MM.1S (cell line): Measurements from ENCODE around the gene CERS6.
"Not testable (repeated sequence)": the region's sequence is repeated elsewhere in the genome, so short reads cannot be mapped to it uniquely, and the experiment has no call there.

Experiments used
- EZH2 ChIP-seq: fragments of 300-600 bp; sonication (generic); optimal IDR thresholded peaks from 2 replicates; pipeline ENCODE3; 2017; ENCODE audit warnings: low read depth, mild to moderate bottlenecking, antibody characterized with exemption, low read length, mixed read lengths
- EZH2phosphoT487 ChIP-seq: fragments of 300-600 bp; sonication (generic); IDR thresholded peaks from 2 replicates; pipeline ENCODE4 v1.6.1; 2018; ENCODE audit warnings: antibody characterized with exemption, low read length
- TF ChIP-seq, protein P1 (sequence below): fragments of 300-600 bp; sonication (generic); IDR thresholded peaks from 2 replicates; pipeline ENCODE4 v1.5.1; 2016; ENCODE audit warnings: antibody characterized with exemption, low read length, mixed read lengths

- TF ChIP-seq, protein P1, sequence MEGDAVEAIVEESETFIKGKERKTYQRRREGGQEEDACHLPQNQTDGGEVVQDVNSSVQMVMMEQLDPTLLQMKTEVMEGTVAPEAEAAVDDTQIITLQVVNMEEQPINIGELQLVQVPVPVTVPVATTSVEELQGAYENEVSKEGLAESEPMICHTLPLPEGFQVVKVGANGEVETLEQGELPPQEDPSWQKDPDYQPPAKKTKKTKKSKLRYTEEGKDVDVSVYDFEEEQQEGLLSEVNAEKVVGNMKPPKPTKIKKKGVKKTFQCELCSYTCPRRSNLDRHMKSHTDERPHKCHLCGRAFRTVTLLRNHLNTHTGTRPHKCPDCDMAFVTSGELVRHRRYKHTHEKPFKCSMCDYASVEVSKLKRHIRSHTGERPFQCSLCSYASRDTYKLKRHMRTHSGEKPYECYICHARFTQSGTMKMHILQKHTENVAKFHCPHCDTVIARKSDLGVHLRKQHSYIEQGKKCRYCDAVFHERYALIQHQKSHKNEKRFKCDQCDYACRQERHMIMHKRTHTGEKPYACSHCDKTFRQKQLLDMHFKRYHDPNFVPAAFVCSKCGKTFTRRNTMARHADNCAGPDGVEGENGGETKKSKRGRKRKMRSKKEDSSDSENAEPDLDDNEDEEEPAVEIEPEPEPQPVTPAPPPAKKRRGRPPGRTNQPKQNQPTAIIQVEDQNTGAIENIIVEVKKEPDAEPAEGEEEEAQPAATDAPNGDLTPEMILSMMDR, result not testable (repeated sequence)
- not testable (repeated sequence) for TF ChIP-seq EZH2, EZH2phosphoT487
Observed at GRCh38 chr2:168413101-168413500, 43.0 kb upstream of the CERS6 start.
